ENCODE measurements around the gene ARV1.

- TF ChIP-seq CTCF (IDR thresholded peaks at IDR 0.05; ENCODE audit: poor library complexity, severe bottlenecking), result no peak
- no peak for TF ChIP-seq EP300 (conservative IDR thresholded peaks at IDR 0.05; ENCODE audit: poor library complexity, severe bottlenecking)
- no peak for TF ChIP-seq SMC3 (conservative IDR thresholded peaks at IDR 0.05; ENCODE audit: poor library complexity)
- no peak for TF ChIP-seq RAD21 (conservative IDR thresholded peaks at IDR 0.05)
- no peak for TF ChIP-seq POLR2AphosphoS5 (IDR thresholded peaks at IDR 0.05)
- no peak for TF ChIP-seq EZH2 (IDR thresholded peaks at IDR 0.05; ENCODE audit: borderline replicate concordance, insufficient read depth, low read length, poor library complexity, severe bottlenecking)
- TF ChIP-seq REST (IDR thresholded peaks at IDR 0.05; ENCODE audit: borderline replicate concordance), result no peak
Observed at GRCh38 chr1:230992100-230992774, 13.3 kb downstream of the ARV1 start.
